ENCODE data around the gene GLI1.
"Not testable (repeated sequence)": the region's sequence is repeated elsewhere in the genome, so short reads cannot be mapped to it uniquely, and the experiment has no call there.

GLI1 gene

DNA sequence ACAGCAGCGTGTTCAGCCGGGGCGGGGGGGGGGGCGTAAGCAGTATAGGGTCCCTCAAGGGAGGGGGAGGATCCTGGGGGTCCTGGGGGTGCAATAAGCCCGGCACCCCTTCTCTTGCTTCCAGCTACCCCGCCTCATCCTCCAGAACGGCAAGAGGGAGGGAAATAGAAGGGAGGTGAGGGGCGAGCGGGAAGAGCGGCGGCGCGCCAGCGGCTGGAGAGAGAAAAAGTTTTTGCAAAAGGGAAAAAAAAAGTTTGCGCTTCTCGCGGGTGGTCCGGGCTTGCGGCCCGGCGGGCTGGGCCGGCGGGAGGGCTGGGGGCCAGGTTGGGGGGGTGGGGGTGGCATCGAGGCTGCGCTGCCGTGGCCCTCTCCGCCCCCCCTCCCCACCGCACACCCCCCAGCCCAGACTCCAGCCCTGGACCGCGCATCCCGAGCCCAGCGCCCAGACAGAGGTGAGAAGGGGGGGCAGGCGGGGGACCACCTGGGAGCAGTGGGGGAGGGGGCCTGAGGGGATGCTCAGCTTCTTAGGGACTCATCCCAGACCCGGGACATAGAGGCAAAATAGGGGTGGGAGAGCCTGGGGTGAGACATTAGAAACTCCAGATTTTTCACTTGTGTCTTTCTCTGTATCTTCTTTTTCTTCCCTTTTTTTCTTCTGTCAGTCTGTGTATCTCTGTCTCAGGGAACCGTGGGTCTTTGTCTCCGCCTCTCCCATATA, at the start of gene GLI1:
TSS of gene GLI1 (plus strand) at position 36 of the 718 bp plus-strand sequence. CDS start 3,907 bp downstream, outside the sequence.
- DNase-seq (ENCODE audit: low spot score), result no peak

- no peak for DNase-seq (ENCODE audit: low spot score)
These were observed 49.1 kb upstream of the GLI1 start for GRCh38 chr12:57410534-57410933.

GRCh38 chr12:57414160-57414559, 45.4 kb upstream of the GLI1 start:
- DNase-seq (ENCODE audit: low spot score), result not testable (repeated sequence)

- DNase-seq (ENCODE audit: low spot score), result no peak
These were observed 44.5 kb upstream of the GLI1 start for GRCh38 chr12:57415088-57415487.

GRCh38 chr12:57416039-57416996, 43.3 kb upstream of the GLI1 start:
- no peak for DNase-seq (ENCODE audit: low spot score)

DNA sequence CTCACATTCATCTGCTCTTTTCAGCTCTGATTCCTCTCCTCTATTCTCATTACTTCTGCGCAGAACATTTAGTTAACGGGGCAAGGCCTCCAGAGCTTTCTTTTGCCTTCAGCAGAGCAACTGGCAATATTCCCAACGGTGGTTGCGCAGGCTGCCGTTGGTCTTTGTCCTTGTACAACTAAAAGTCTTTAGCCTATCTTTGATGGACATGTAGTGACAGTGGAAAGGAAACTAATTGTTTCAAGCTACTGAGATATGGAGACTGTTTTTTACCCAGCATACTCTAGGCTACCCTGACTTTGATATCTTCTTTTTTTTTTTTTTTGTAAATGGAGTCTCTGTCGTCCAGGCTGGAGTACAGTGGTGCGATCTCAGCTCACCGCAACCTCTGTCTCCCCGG, 41.3 kb upstream of the GLI1 start:
- no peak for DNase-seq (ENCODE audit: low spot score)

DNA sequence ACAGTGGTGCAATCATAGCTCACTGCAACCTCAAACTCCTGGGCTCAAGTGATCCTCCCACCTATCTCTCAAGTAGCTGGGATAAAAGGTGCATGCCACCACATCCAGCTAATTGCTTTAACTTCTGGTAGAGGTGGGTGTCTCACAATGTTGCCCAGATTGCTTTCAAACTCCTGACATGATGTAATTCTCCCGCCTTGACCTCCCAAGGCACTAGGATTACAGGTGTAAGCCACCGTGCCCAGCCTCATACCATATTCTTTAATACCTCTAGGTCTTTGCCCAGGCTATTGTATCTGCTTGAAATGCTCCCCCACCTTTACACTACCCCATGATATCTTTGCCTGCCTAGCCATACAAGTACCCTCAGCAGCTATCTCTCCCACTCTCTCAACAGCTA, 40.1 kb upstream of the GLI1 start:
- DNase-seq (ENCODE audit: low spot score), result no peak

GRCh38 chr12:57420482-57420881, 39.1 kb upstream of the GLI1 start:
- no peak for DNase-seq (ENCODE audit: low spot score)

- not testable (repeated sequence) for DNase-seq (ENCODE audit: low spot score)
These were observed 32.6 kb upstream of the GLI1 start for GRCh38 chr12:57426948-57427347.

DNA sequence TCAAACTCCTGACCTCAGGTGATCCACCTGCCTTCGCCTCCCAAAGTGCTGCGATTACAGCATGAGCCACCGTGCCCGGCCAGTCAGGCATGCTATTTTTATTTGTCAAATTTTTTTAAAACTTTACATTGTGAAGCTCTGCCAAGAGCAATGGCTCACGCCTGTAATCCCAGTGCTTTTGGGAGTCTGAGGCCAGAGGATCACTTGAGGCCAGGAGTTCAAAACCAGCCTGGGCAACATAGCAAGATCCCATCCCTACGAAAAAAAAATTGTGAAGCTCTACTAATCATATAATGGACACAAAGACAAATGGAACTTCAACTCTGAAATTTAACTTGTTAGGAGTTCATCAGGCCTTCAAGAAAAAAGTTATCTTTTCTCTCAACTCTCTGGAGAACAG, 30.6 kb upstream of the GLI1 start:
- DNase-seq (ENCODE audit: low spot score), result no peak

DNA sequence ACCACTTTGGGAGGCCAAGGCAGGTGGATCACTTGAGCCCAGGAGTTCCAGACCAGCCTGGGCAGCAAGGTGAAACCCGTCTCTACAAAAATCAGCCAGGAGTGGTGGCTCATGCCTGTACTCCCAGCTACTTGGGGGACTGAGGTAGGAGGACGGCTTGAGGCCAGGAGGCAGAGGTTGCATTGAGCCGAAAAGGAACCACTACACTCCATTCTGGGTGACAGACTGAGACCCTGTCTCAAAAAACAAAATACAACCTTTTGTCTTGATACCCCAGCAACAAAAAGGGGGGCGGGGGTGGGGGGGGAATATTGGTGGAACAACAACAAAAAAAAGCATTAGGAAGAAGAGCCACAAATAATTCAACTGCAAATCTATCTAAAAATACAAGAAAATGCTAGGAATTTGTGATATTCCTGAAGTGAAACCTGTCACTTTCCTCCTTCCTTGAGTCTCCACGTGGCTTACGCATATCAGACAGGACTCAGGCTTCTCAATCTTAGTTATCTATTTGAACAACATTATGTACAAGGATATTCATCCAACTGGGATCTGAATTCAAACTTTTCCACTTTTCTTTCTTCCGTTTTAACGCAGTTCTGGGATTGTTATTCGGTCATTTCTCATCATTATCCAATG, 30.0 kb upstream of the GLI1 start:
- DNase-seq (ENCODE audit: low spot score), result peak; percentile 31

DNA sequence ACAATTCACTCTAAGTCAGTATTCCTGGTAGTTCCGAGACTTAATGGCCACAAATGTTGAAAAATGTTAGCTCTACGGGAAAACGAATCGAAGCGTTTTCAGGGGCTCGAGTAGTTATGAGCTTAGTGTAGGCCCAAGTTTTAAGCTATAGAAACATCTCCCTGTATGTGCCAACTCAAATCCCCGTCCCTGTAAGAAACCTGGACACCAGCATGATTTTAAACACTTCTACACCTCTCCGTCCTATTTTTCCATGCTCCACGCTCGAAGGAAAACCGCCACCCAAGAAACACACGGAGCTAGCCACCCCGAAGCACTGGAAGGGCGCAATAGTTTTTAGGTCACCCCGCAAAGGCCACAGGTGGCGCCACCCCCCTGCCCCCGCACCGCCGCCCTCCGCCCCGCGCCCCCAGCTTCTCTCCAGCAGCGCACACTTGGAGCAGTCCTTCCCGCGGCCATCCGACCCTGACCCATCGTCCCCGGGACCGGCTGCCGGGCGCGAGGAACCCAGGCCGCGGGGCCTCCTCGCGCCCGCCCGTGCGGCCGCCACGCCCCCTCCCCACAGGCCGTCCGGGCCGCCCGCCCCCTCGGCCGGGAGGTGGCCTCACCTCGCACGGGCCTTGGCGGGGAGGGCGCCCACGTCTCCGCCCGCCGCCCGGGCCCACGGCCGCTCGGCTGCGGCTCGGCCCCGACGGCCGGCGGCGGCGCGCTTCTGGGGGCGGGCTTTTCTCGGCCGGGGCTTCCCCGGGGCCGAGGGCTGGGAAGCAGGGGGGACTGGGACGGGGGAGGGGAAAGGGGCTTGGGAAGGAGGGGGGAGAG, 29.3 kb upstream of the GLI1 start:
- DNase-seq (ENCODE audit: low spot score), result peak; percentile 43

- peak; percentile 93 for DNase-seq (ENCODE audit: low spot score)
These were observed 28.5 kb upstream of the GLI1 start, which contains the start of gene R3HDM2 for GRCh38 chr12:57430931-57431566. TSS of gene R3HDM2 (minus strand) at chr12:57431043. CDS start at chr12:57310428, 120,615 bp downstream.

- no peak for DNase-seq (ENCODE audit: low spot score)
These were observed 27.9 kb upstream of the GLI1 start for GRCh38 chr12:57431654-57432188.

GRCh38 chr12:57433370-57433769, 26.2 kb upstream of the GLI1 start:
- DNase-seq (ENCODE audit: low spot score), result no peak

- DNase-seq (ENCODE audit: low spot score), result no peak
These were observed 24.9 kb upstream of the GLI1 start, which contains the start of gene INHBC for GRCh38 chr12:57434517-57435223. TSS of gene INHBC (plus strand) at chr12:57434784. CDS start at chr12:57434887, 103 bp downstream.

DNA sequence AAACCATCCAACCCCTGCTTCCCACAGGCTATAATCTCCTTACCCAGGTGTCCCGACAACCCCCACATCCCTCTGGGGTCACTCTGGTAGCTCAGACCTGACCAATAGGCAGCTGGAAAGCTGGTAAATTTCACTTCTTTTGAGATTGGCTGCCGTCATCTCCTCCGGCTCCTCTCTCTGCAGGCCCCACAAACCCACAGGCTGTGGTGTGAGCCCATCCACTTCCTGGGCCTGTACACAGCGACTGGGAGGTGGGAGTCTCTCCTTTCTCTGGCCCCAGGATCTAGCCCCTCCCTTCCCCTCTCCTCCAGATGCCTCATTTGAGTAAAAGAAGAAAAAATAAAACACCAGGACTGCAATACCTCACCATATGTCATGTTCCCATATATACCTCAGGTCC, 24.3 kb upstream of the GLI1 start:
- no peak for DNase-seq (ENCODE audit: low spot score)

- no peak for DNase-seq (ENCODE audit: low spot score)
These were observed 21.2 kb upstream of the GLI1 start for GRCh38 chr12:57438400-57438799.

GRCh38 chr12:57439762-57440266, 19.8 kb upstream of the GLI1 start:
- no peak for DNase-seq (ENCODE audit: low spot score)

GRCh38 chr12:57441393-57441792, 18.2 kb upstream of the GLI1 start:
- not testable (repeated sequence) for DNase-seq (ENCODE audit: low spot score)
